ENCODE measurements around the gene ZNF284. TPM values are rescaled to one million over a fixed set of nuclear protein-coding genes. Genes with fewer than 3 reads are reported as not detected.
A peak's percentile ranks its signal among the peaks of the same experiment; 100 is the strongest.
"Not testable (repeated sequence)": the region's sequence is repeated elsewhere in the genome, so short reads cannot be mapped to it uniquely, and the experiment has no call there.

The ZNF284 gene
- polyA plus RNA-seq, 3 donors, result 2.7 to 6.0 (median 4.1) TPM

GRCh38 chr19:44107751-44108150 is 35.8 kb downstream of the ZNF284 start:
- no peak for DNase-seq

- DNase-seq, result no peak
Measured at GRCh38 chr19:44109458-44109857, 37.5 kb downstream of the ZNF284 start.

GRCh38 chr19:44111910-44112463 is 40.0 kb downstream of the ZNF284 start:
- peak; percentile 54 for DNase-seq

- DNase-seq, result no peak
Measured at GRCh38 chr19:44112802-44113137, 40.8 kb downstream of the ZNF284 start.

GRCh38 chr19:44113138-44113783 is 41.3 kb downstream of the ZNF284 start, which contains the start of gene ZNF225:
TSS of gene ZNF225 (plus strand) at chr19:44113399. CDS start at chr19:44115828, 2,429 bp downstream.
- peak; percentile 99 for DNase-seq

GRCh38 chr19:44113784-44114390 is 41.9 kb downstream of the ZNF284 start:
- DNase-seq, result no peak

- not testable (repeated sequence) for DNase-seq
Measured at GRCh38 chr19:44121162-44121561, 49.2 kb downstream of the ZNF284 start.

- no peak for DNase-seq
Measured at GRCh38 chr19:44131955-44132354, 60.0 kb downstream of the ZNF284 start.

Other genes with a start within 250 kb of the ZNF284 start
- gene ZNF283, start 244.8 kb upstream of the ZNF284 start, polyA plus RNA-seq (ENCODE audit: insufficient read length in 3 of 3), result 10 to 100 TPM; 11.3 to 27.7 (median 22.3) TPM
- gene ZNF404, start 188.2 kb upstream of the ZNF284 start, polyA plus RNA-seq (ENCODE audit: insufficient read length in 3 of 3), result 10 to 100 TPM; 10.2 to 19.5 (median 14.5) TPM
- 10 to 100 TPM; 25.5 to 32.2 (median 30.1) TPM for gene ZNF45, start 136.9 kb upstream of the ZNF284 start, polyA plus RNA-seq (ENCODE audit: insufficient read length in 3 of 3)
- gene ZNF221, start 120.9 kb upstream of the ZNF284 start, polyA plus RNA-seq (ENCODE audit: insufficient read length in 3 of 3), result 1 to 10 TPM; 6.0 to 9.0 (median 8.0) TPM
- gene ZNF155, start 88.0 kb upstream of the ZNF284 start, polyA plus RNA-seq (ENCODE audit: insufficient read length in 3 of 3), result 10 to 100 TPM; 13.1 to 15.9 (median 14.5) TPM
- 1 to 10 TPM; 5.4 to 7.9 (median 7.8) TPM for gene ZNF230, start 69.2 kb upstream of the ZNF284 start, polyA plus RNA-seq (ENCODE audit: insufficient read length in 3 of 3)
- 10 to 100 TPM in 2 of 3 donors, 1 to 10 TPM in 1; 9.3 to 12.2 (median 10.3) TPM for gene ZNF222, start 46.8 kb upstream of the ZNF284 start, polyA plus RNA-seq (ENCODE audit: insufficient read length in 3 of 3)
- gene ZNF223, start 20.1 kb upstream of the ZNF284 start, polyA plus RNA-seq (ENCODE audit: insufficient read length in 3 of 3), result 10 to 100 TPM; 11.2 to 16.0 (median 12.6) TPM
- 10 to 100 TPM; 24.3 to 50.3 (median 41.3) TPM for gene ZNF224, start 22.2 kb downstream of the ZNF284 start, polyA plus RNA-seq (ENCODE audit: insufficient read length in 3 of 3)
- gene ZNF225, start 41.2 kb downstream of the ZNF284 start, polyA plus RNA-seq (ENCODE audit: insufficient read length in 3 of 3), result 10 to 100 TPM in 1 of 3 donors, 1 to 10 TPM in 2; 9.2 to 12.2 (median 9.9) TPM
- gene ZNF234, start 69.4 kb downstream of the ZNF284 start, polyA plus RNA-seq (ENCODE audit: insufficient read length in 3 of 3), result 10 to 100 TPM; 11.3 to 25.0 (median 19.5) TPM
- 10 to 100 TPM; 25.6 to 30.4 (median 29.0) TPM for gene ZNF226, start 92.9 kb downstream of the ZNF284 start, polyA plus RNA-seq (ENCODE audit: insufficient read length in 3 of 3)
- gene ZNF227, start 140.4 kb downstream of the ZNF284 start, polyA plus RNA-seq (ENCODE audit: insufficient read length in 3 of 3), result 10 to 100 TPM; 25.4 to 27.6 (median 26.1) TPM
- 1 to 10 TPM; 5.5 to 9.3 (median 6.1) TPM for gene ZNF233, start 187.7 kb downstream of the ZNF284 start, polyA plus RNA-seq (ENCODE audit: insufficient read length in 3 of 3)
- gene ZNF235, start 232.9 kb downstream of the ZNF284 start, polyA plus RNA-seq (ENCODE audit: insufficient read length in 3 of 3), result 10 to 100 TPM; 10.3 to 14.2 (median 12.1) TPM